ENCODE data around the gene RUNX1. TPM values are rescaled to one million over a fixed set of nuclear protein-coding genes. Genes with fewer than 3 reads are reported as not detected.

The RUNX1 gene
- total and polyA plus RNA-seq, 10 of the 15 experiments (the other 5 are each of a cell fraction or from before 2014, with no cell fraction given): 0.90 to 15.2 (median 4.1) TPM

DNA sequence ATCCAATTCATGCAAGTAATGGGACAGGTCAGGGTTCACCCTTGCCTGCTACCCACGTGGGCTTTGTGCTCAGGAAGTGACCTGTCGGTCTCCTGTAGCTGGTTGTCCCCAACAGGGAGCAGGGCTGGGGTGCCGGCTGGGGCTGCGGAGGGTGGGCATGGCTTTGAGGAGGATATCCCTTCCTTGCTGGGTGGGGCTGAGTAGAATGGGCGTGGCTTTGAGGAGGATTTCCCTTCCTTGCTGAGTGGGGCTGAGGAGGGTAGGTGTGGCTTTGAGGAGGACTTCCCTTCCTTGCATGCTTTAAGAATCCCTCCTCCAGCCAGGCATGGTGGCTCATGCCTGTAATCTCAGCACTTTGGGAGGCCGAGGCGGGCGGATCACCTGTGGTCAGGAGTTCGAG is 229.1 kb downstream of the RUNX1 start:
- no peaks in the 10 kb centered on the region for H4K20me1 ChIP-seq (ENCODE audit: control insufficient read depth, insufficient read depth)
- ChIA-PET CTCF (no interaction called here), RAD21 (ENCODE audit: unreplicated experiment) (no interaction called here), SMC1A (ENCODE audit: uncharacterized antibody, unreplicated experiment) (no interaction called here), POLR2A (no interaction called here)
- H3K9ac ChIP-seq (ENCODE audit: control insufficient read depth, insufficient read depth, low read length): no peak overlapping the region
- no peaks in the 10 kb centered on the region for H3K9me3 ChIP-seq (replicated peaks; ENCODE audit: control insufficient read depth, insufficient read depth, low read length)
- no peaks in the 10 kb centered on the region for H3K79me2 ChIP-seq (ENCODE audit: control insufficient read depth, insufficient read depth, low read length)
- no peaks in the 10 kb centered on the region; a peak in 1 of 4 replicates for H3K27me3 ChIP-seq (replicated peaks in 1 of 2; ENCODE audit: control insufficient read depth in 2 of 2, insufficient read depth in 2 of 2, low read length in 1 of 2)
- TF ChIP-seq GABPA (IDR thresholded peaks at IDR 0.05; ENCODE audit: low read depth) (no peak), NRF1 (conservative IDR thresholded peaks at IDR 0.05; ENCODE audit: low read depth, low read length) (no peak), SREBF2 (IDR thresholded peaks at IDR 0.05; ENCODE audit: low read length) (no peak), KAT2A (conservative IDR thresholded peaks at IDR 0.05; ENCODE audit: control insufficient read depth, low read depth, low read length) (no peak), HCFC1 (IDR thresholded peaks at IDR 0.05; ENCODE audit: low read length) (no peak), GATAD2B (conservative IDR thresholded peaks at IDR 0.05; ENCODE audit: low read depth) (no peak), PML (IDR thresholded peaks at IDR 0.05; ENCODE audit: low read length) (no peak), STAT1 (conservative IDR thresholded peaks at IDR 0.05) (no peak), RELA (IDR thresholded peaks at IDR 0.05; ENCODE audit: borderline replicate concordance, partially characterized antibody) (no peak)
- TF ChIP-seq, protein P1, sequence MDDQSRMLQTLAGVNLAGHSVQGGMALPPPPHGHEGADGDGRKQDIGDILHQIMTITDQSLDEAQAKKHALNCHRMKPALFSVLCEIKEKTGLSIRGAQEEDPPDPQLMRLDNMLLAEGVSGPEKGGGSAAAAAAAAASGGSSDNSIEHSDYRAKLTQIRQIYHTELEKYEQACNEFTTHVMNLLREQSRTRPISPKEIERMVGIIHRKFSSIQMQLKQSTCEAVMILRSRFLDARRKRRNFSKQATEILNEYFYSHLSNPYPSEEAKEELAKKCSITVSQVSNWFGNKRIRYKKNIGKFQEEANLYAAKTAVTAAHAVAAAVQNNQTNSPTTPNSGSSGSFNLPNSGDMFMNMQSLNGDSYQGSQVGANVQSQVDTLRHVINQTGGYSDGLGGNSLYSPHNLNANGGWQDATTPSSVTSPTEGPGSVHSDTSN (IDR thresholded peaks at IDR 0.05; ENCODE audit: insufficient replicate concordance, low read depth, low read length): no peak
- H3K4me3 ChIP-seq: no peak overlapping the region
- WGBS (ENCODE audit: insufficient coverage, insufficient replicate concordance, low lambda C conversion rate, missing lambda C conversion rate): 83% methylated on average over 9 of the region's 9 CpGs
- in situ Hi-C loops (cut with MboI) (no loop called here), intact Hi-C loops (cut with micrococcal nuclease; ENCODE audit: unreplicated experiment) (no loop called here)
- no peaks in the 10 kb centered on the region for H3K4me1 ChIP-seq (ENCODE audit: control insufficient read depth, insufficient read depth, low read length)
- H3K27ac ChIP-seq (ENCODE audit: control insufficient read depth, insufficient read depth): no peak overlapping the region
- H2AFZ ChIP-seq (ENCODE audit: control insufficient read depth, low read depth, low read length): no peak overlapping the region
- no peak overlapping the region for H3K4me2 ChIP-seq (ENCODE audit: control insufficient read depth, insufficient read depth)
- FAIRE-seq (no peak), ATAC-seq (no peak), DNase-seq (ENCODE audit: low read depth, low spot score) (no peak)
- no peaks in the 10 kb centered on the region; a peak in 1 of 4 replicates for H3K36me3 ChIP-seq (ENCODE audit: control insufficient read depth in 2 of 2, insufficient read depth in 2 of 2, low read length in 1 of 2)
- no TSS peak for BruUV-seq (replicated peaks)

Data from GM12878 (cell line).